Panc1 (cell line): ENCODE measurements around the gene TEF.

ENCODE experiments used
- TF ChIP-seq, protein P1 (sequence below): fragments of 450-650 bp; IDR thresholded peaks from 2 replicates; pipeline ENCODE4 v1.5.1; 2017; ENCODE audit warnings: mild to moderate bottlenecking
- TF ChIP-seq, protein P2 (sequence below), 2 experiments: IDR thresholded peaks; 2 replicates each; pipeline ENCODE4 v1.6.1; 2011 to 2012; ENCODE audit warnings: low read depth in 2 of 2, control low read depth in 1 of 2, low read length in 1 of 2, mild to moderate bottlenecking in 1 of 2, moderate library complexity in 1 of 2; ENCODE audit not compliant: insufficient read depth in 1 of 2

DNA sequence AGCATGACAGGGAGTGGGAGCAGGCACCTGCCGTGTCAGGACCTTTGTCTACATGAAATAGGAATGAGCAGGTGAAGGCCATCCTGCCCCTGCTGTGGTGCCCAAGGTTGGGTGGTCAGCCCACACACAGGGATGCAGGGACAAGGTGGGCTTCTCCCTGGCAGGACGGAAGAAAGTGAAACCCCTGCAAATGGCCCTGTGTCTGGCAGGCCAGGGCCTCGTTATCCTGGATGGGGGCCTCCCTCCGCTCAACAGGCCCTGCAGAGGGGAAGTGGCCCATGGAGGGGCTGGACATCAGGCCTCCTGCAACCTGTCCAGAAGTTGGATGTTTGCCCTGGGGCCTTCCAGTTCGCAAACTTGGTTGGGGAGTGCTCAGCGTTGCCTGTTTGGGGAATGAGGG, 49.9 kb downstream of the TEF start:
- TF ChIP-seq, protein P1, sequence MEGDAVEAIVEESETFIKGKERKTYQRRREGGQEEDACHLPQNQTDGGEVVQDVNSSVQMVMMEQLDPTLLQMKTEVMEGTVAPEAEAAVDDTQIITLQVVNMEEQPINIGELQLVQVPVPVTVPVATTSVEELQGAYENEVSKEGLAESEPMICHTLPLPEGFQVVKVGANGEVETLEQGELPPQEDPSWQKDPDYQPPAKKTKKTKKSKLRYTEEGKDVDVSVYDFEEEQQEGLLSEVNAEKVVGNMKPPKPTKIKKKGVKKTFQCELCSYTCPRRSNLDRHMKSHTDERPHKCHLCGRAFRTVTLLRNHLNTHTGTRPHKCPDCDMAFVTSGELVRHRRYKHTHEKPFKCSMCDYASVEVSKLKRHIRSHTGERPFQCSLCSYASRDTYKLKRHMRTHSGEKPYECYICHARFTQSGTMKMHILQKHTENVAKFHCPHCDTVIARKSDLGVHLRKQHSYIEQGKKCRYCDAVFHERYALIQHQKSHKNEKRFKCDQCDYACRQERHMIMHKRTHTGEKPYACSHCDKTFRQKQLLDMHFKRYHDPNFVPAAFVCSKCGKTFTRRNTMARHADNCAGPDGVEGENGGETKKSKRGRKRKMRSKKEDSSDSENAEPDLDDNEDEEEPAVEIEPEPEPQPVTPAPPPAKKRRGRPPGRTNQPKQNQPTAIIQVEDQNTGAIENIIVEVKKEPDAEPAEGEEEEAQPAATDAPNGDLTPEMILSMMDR: no peak
- TF ChIP-seq, protein P2, sequence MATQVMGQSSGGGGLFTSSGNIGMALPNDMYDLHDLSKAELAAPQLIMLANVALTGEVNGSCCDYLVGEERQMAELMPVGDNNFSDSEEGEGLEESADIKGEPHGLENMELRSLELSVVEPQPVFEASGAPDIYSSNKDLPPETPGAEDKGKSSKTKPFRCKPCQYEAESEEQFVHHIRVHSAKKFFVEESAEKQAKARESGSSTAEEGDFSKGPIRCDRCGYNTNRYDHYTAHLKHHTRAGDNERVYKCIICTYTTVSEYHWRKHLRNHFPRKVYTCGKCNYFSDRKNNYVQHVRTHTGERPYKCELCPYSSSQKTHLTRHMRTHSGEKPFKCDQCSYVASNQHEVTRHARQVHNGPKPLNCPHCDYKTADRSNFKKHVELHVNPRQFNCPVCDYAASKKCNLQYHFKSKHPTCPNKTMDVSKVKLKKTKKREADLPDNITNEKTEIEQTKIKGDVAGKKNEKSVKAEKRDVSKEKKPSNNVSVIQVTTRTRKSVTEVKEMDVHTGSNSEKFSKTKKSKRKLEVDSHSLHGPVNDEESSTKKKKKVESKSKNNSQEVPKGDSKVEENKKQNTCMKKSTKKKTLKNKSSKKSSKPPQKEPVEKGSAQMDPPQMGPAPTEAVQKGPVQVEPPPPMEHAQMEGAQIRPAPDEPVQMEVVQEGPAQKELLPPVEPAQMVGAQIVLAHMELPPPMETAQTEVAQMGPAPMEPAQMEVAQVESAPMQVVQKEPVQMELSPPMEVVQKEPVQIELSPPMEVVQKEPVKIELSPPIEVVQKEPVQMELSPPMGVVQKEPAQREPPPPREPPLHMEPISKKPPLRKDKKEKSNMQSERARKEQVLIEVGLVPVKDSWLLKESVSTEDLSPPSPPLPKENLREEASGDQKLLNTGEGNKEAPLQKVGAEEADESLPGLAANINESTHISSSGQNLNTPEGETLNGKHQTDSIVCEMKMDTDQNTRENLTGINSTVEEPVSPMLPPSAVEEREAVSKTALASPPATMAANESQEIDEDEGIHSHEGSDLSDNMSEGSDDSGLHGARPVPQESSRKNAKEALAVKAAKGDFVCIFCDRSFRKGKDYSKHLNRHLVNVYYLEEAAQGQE (IDR thresholded peaks at IDR 0.05; ENCODE audit: insufficient read depth in 1 of 2, low read depth in 2 of 2, low read length in 1 of 2): no peak
